ENCODE data around the gene SRRT.
A peak's percentile ranks its signal among the peaks of the same experiment; 100 is the strongest.

SRRT gene

GRCh38 chr7:100830396-100830795 lies 44.5 kb upstream of the SRRT start:
- no peak for FAIRE-seq
- no peak for DNase-seq (ENCODE audit: insufficient read length, low spot score)
- TF ChIP-seq POLR2A (IDR thresholded peaks at IDR 0.05; ENCODE audit: low read depth, low read length), result no peak
- no peak for TF ChIP-seq SPI1 (IDR thresholded peaks at IDR 0.05; ENCODE audit: low read depth, low read length)
- no peak for TF ChIP-seq POLR2AphosphoS5 (IDR thresholded peaks at IDR 0.05; ENCODE audit: low read depth, low read length)
- no peak for TF ChIP-seq PAX5 (IDR thresholded peaks at IDR 0.05; ENCODE audit: insufficient read depth, low read length, severe bottlenecking)
- TF ChIP-seq POU2F2 (IDR thresholded peaks at IDR 0.05; ENCODE audit: low read depth, low read length), result no peak
- no peak for TF ChIP-seq TAF1 (IDR thresholded peaks at IDR 0.05; ENCODE audit: low read depth, low read length)

GRCh38 chr7:100832281-100832633 lies 42.6 kb upstream of the SRRT start:
- no peak for TF ChIP-seq POU2F2 (IDR thresholded peaks at IDR 0.05; ENCODE audit: low read depth, low read length)
- TF ChIP-seq TAF1 (IDR thresholded peaks at IDR 0.05; ENCODE audit: low read depth, low read length), result no peak
- TF ChIP-seq POLR2A (IDR thresholded peaks at IDR 0.05; ENCODE audit: low read depth, low read length), result no peak
- TF ChIP-seq PAX5 (IDR thresholded peaks at IDR 0.05; ENCODE audit: insufficient read depth, low read length, severe bottlenecking), result no peak
- TF ChIP-seq SPI1 (IDR thresholded peaks at IDR 0.05; ENCODE audit: low read depth, low read length), result no peak
- TF ChIP-seq POLR2AphosphoS5 (IDR thresholded peaks at IDR 0.05; ENCODE audit: low read depth, low read length), result no peak
- DNase-seq (ENCODE audit: insufficient read length, low spot score), result no peak
- no peak for FAIRE-seq

- TF ChIP-seq PAX5 (IDR thresholded peaks at IDR 0.05; ENCODE audit: insufficient read depth, low read length, severe bottlenecking) (no peak), SPI1 (IDR thresholded peaks at IDR 0.05; ENCODE audit: low read depth, low read length) (no peak), POU2F2 (IDR thresholded peaks at IDR 0.05; ENCODE audit: low read depth, low read length) (no peak), POLR2AphosphoS5 (IDR thresholded peaks at IDR 0.05; ENCODE audit: low read depth, low read length) (no peak), POLR2A (IDR thresholded peaks at IDR 0.05; ENCODE audit: low read depth, low read length) (no peak), TAF1 (IDR thresholded peaks at IDR 0.05; ENCODE audit: low read depth, low read length) (no peak)
- no peak for DNase-seq (ENCODE audit: insufficient read length, low spot score)
- no peak for FAIRE-seq
Observed at GRCh38 chr7:100835903-100836811, 38.7 kb upstream of the SRRT start.

- no peak for DNase-seq (ENCODE audit: insufficient read length, low spot score)
- no peak for FAIRE-seq
- no peak for TF ChIP-seq POLR2AphosphoS5 (IDR thresholded peaks at IDR 0.05; ENCODE audit: low read depth, low read length)
- no peak for TF ChIP-seq PAX5 (IDR thresholded peaks at IDR 0.05; ENCODE audit: insufficient read depth, low read length, severe bottlenecking)
Observed at GRCh38 chr7:100836812-100837098, 38.1 kb upstream of the SRRT start.

GRCh38 chr7:100837099-100837836 lies 37.6 kb upstream of the SRRT start:
- TF ChIP-seq POU2F2 (IDR thresholded peaks at IDR 0.05; ENCODE audit: low read depth, low read length) (0 out of 2 replicates have a peak, but pooled peaks have one; percentile 9), POLR2AphosphoS5 (IDR thresholded peaks at IDR 0.05; ENCODE audit: low read depth, low read length) (no peak), SPI1 (IDR thresholded peaks at IDR 0.05; ENCODE audit: low read depth, low read length) (no peak), POLR2A (IDR thresholded peaks at IDR 0.05; ENCODE audit: low read depth, low read length) (no peak), PAX5 (IDR thresholded peaks at IDR 0.05; ENCODE audit: insufficient read depth, low read length, severe bottlenecking) (no peak), TAF1 (IDR thresholded peaks at IDR 0.05; ENCODE audit: low read depth, low read length) (0 out of 2 replicates have a peak, but pooled peaks have one; percentile 30)
- DNase-seq (ENCODE audit: insufficient read length, low spot score), result peak; percentile 70
- peak; percentile 76 for FAIRE-seq

- DNase-seq (ENCODE audit: insufficient read length, low spot score) (no peak), FAIRE-seq (no peak)
Observed at GRCh38 chr7:100839361-100839760, 35.5 kb upstream of the SRRT start.

GRCh38 chr7:100840470-100841100 lies 34.3 kb upstream of the SRRT start:
- TF ChIP-seq POU2F2 (IDR thresholded peaks at IDR 0.05; ENCODE audit: low read depth, low read length) (no peak), POLR2AphosphoS5 (IDR thresholded peaks at IDR 0.05; ENCODE audit: low read depth, low read length) (no peak), POLR2A (IDR thresholded peaks at IDR 0.05; ENCODE audit: low read depth, low read length) (no peak), SPI1 (IDR thresholded peaks at IDR 0.05; ENCODE audit: low read depth, low read length) (no peak), PAX5 (IDR thresholded peaks at IDR 0.05; ENCODE audit: insufficient read depth, low read length, severe bottlenecking) (no peak), TAF1 (IDR thresholded peaks at IDR 0.05; ENCODE audit: low read depth, low read length) (no peak)
- DNase-seq (ENCODE audit: insufficient read length, low spot score), result no peak
- FAIRE-seq, result no peak

More at GRCh38 chr7:100839361-100839760, 35.5 kb upstream of the SRRT start:
- no peak for TF ChIP-seq POLR2AphosphoS5 (IDR thresholded peaks at IDR 0.05; ENCODE audit: low read depth, low read length)
- TF ChIP-seq POLR2A (IDR thresholded peaks at IDR 0.05; ENCODE audit: low read depth, low read length), result no peak
- TF ChIP-seq POU2F2 (IDR thresholded peaks at IDR 0.05; ENCODE audit: low read depth, low read length), result no peak
- no peak for TF ChIP-seq SPI1 (IDR thresholded peaks at IDR 0.05; ENCODE audit: low read depth, low read length)
- TF ChIP-seq PAX5 (IDR thresholded peaks at IDR 0.05; ENCODE audit: insufficient read depth, low read length, severe bottlenecking), result no peak

- FAIRE-seq (no peak), DNase-seq (ENCODE audit: insufficient read length, low spot score) (no peak)
- TF ChIP-seq SPI1 (IDR thresholded peaks at IDR 0.05; ENCODE audit: low read depth, low read length) (no peak), TAF1 (IDR thresholded peaks at IDR 0.05; ENCODE audit: low read depth, low read length) (no peak), POLR2AphosphoS5 (IDR thresholded peaks at IDR 0.05; ENCODE audit: low read depth, low read length) (no peak), POU2F2 (IDR thresholded peaks at IDR 0.05; ENCODE audit: low read depth, low read length) (no peak), POLR2A (IDR thresholded peaks at IDR 0.05; ENCODE audit: low read depth, low read length) (no peak), PAX5 (IDR thresholded peaks at IDR 0.05; ENCODE audit: insufficient read depth, low read length, severe bottlenecking) (no peak)
Observed at GRCh38 chr7:100847360-100847759, 27.5 kb upstream of the SRRT start.

Data from GM12891 (cell line).